Mononuclear cell (primary cell): ENCODE results near the gene MOB2. TPM values are rescaled to one million over a fixed set of nuclear protein-coding genes. Genes with fewer than 3 reads are reported as not detected.
"Not testable (repeated sequence)": the region's sequence is repeated elsewhere in the genome, so short reads cannot be mapped to it uniquely, and the experiment has no call there.

Experiments used
- H3K27me3 ChIP-seq: 2 replicates; pipeline ENCODE4 v1.6.0; 2011; ENCODE audit warnings: low read length, control low read depth; ENCODE audit not compliant: insufficient read depth
- H3K4me1 ChIP-seq: 2 replicates; pipeline ENCODE4 v1.5.1; 2011; ENCODE audit warnings: mild to moderate bottlenecking, low read length, control low read depth; ENCODE audit not compliant: insufficient read depth
- H3K4me3 ChIP-seq: 2 replicates; pipeline ENCODE4 v1.5.1; 2011; ENCODE audit warnings: mild to moderate bottlenecking, low read length, moderate library complexity
- H3K9me3 ChIP-seq: 2 replicates; pipeline ENCODE4 v1.5.1; 2011; ENCODE audit warnings: low read depth, mild to moderate bottlenecking, control low read depth, low read length
- total RNA-seq: library from RNA; depleted of rRNA; stranded (reverse); fragments of >200 nt; gene quantifications from one replicate; pipeline ENCODE4 v1.2.3, GENCODE V29; 2012

The MOB2 gene
- total RNA-seq, 1 donor: 20.7 TPM

GRCh38 chr11:1433977-1434640, 52.5 kb downstream of the MOB2 start:
- no peaks in the 10 kb centered on the region for H3K27me3 ChIP-seq
- no peaks in the 10 kb centered on the region for H3K9me3 ChIP-seq
- H3K4me1 ChIP-seq: no peaks in the 10 kb centered on the region
- H3K4me3 ChIP-seq: no peak overlapping the region

GRCh38 chr11:1433568-1433967, 53.0 kb downstream of the MOB2 start:
- H3K4me1 ChIP-seq: no peaks in the 10 kb centered on the region

GRCh38 chr11:1428762-1429316, 57.7 kb downstream of the MOB2 start:
- no peaks in the 10 kb centered on the region for H3K9me3 ChIP-seq
- no peaks in the 10 kb centered on the region for H3K4me1 ChIP-seq
- no peak overlapping the region for H3K4me3 ChIP-seq
- H3K27me3 ChIP-seq: no peaks in the 10 kb centered on the region

More at GRCh38 chr11:1433568-1433967, 53.0 kb downstream of the MOB2 start:
- H3K9me3 ChIP-seq: no peaks in the 10 kb centered on the region
- no peak overlapping the region for H3K4me3 ChIP-seq
- no peaks in the 10 kb centered on the region for H3K27me3 ChIP-seq

- Histone ChIP-seq H3K9me3 (no peaks in the 10 kb centered on the region), H3K27me3 (no peaks in the 10 kb centered on the region), H3K4me1 (no peaks in the 10 kb centered on the region), H3K4me3 (no peak overlapping the region)
These were observed 61.1 kb downstream of the MOB2 start for GRCh38 chr11:1425439-1425838.

GRCh38 chr11:1425006-1425405, 61.6 kb downstream of the MOB2 start:
- Histone ChIP-seq H3K27me3 (no peaks in the 10 kb centered on the region), H3K4me1 (no peaks in the 10 kb centered on the region), H3K9me3 (no peaks in the 10 kb centered on the region), H3K4me3 (no peak overlapping the region)

- H3K27me3 ChIP-seq, H3K4me1 ChIP-seq, H3K9me3 ChIP-seq, H3K4me3 ChIP-seq: not testable (repeated sequence)
These were observed 63.2 kb downstream of the MOB2 start for GRCh38 chr11:1423406-1423805.

GRCh38 chr11:1422981-1423380, 63.6 kb downstream of the MOB2 start:
- Histone ChIP-seq H3K27me3 (no peaks in the 10 kb centered on the region), H3K9me3 (peaks cover 7% of the 10 kb centered on the region), H3K4me1 (no peaks in the 10 kb centered on the region), H3K4me3 (no peak overlapping the region)

- Histone ChIP-seq H3K4me3 (no peak overlapping the region), H3K9me3 (peaks cover 11% of the 10 kb centered on the region), H3K27me3 (no peaks in the 10 kb centered on the region), H3K4me1 (no peaks in the 10 kb centered on the region)
These were observed 64.1 kb downstream of the MOB2 start for GRCh38 chr11:1422481-1422880.

GRCh38 chr11:1421291-1421690, 65.3 kb downstream of the MOB2 start:
- H3K4me1 ChIP-seq: no peaks in the 10 kb centered on the region
- H3K9me3 ChIP-seq: peaks cover 17% of the 10 kb centered on the region
- H3K4me3 ChIP-seq: no peak overlapping the region
- no peaks in the 10 kb centered on the region for H3K27me3 ChIP-seq

- Histone ChIP-seq H3K4me1 (no peaks in the 10 kb centered on the region), H3K9me3 (peaks cover 17% of the 10 kb centered on the region)
These were observed 66.8 kb downstream of the MOB2 start for GRCh38 chr11:1419811-1420210.

More at GRCh38 chr11:1419811-1420210, 66.8 kb downstream of the MOB2 start:
- H3K4me3 ChIP-seq: no peak overlapping the region
- no peaks in the 10 kb centered on the region for H3K27me3 ChIP-seq

Other genes starting within 250 kb of the MOB2 start
- gene TOLLIP, start 177.1 kb downstream of the MOB2 start, total RNA-seq: 18.3 TPM
- gene BRSK2, start 96.8 kb downstream of the MOB2 start, total RNA-seq: 0.10 TPM
- 12.5 TPM for gene DUSP8, start 85.5 kb upstream of the MOB2 start, total RNA-seq
- gene KRTAP5-1, start 98.5 kb upstream of the MOB2 start, total RNA-seq: not detected
- not detected for gene KRTAP5-2, start 111.5 kb upstream of the MOB2 start, total RNA-seq
- not detected for gene KRTAP5-3, start 121.7 kb upstream of the MOB2 start, total RNA-seq
- gene KRTAP5-4, start 135.4 kb upstream of the MOB2 start, total RNA-seq: not detected
- not detected for gene KRTAP5-5, start 143.0 kb upstream of the MOB2 start, total RNA-seq
- gene KRTAP5-6, start 210.4 kb upstream of the MOB2 start, total RNA-seq: not detected